Mucosa of rectum (tissue), 2 donors: ENCODE data around the gene KRT13.

Experiments used
- H3K27ac ChIP-seq, 2 donors: one replicate each; pipeline ENCODE4 v1.7.0; 2013; ENCODE audit warnings: inconsistent platforms in 2 of 2, low read depth in 2 of 2, low read length in 2 of 2
- H3K27me3 ChIP-seq, 2 donors: one replicate each; pipeline ENCODE4 v1.7.0; 2013; ENCODE audit warnings: low read length in 2 of 2; ENCODE audit not compliant: control insufficient read depth in 2 of 2, insufficient read depth in 2 of 2
- H3K36me3 ChIP-seq, 2 donors: one replicate each; pipeline ENCODE4 v1.7.0; 2013; ENCODE audit warnings: low read length in 2 of 2; ENCODE audit not compliant: control insufficient read depth in 2 of 2, insufficient read depth in 2 of 2
- H3K4me1 ChIP-seq, 2 donors: one replicate each; pipeline ENCODE4 v1.7.0; 2013; ENCODE audit warnings: low read length in 2 of 2, mild to moderate bottlenecking in 1 of 2; ENCODE audit not compliant: control insufficient read depth in 2 of 2, insufficient read depth in 2 of 2
- H3K4me3 ChIP-seq, 2 donors: one replicate each; pipeline ENCODE4 v1.7.0; 2013; ENCODE audit warnings: low read length in 2 of 2
- H3K9ac ChIP-seq, 2 donors: one replicate each; pipeline ENCODE4 v1.7.0; 2013; ENCODE audit warnings: low read length in 2 of 2, low read depth in 1 of 2, mild to moderate bottlenecking in 1 of 2
- H3K9me3 ChIP-seq, 2 donors: one replicate each; pipeline ENCODE4 v1.7.0; 2013; ENCODE audit warnings: low read length in 2 of 2; ENCODE audit not compliant: control insufficient read depth in 2 of 2
- donor health status: healthy.
- donor health status: Normal muscosa, but diverticular disease.

The KRT13 gene

DNA sequence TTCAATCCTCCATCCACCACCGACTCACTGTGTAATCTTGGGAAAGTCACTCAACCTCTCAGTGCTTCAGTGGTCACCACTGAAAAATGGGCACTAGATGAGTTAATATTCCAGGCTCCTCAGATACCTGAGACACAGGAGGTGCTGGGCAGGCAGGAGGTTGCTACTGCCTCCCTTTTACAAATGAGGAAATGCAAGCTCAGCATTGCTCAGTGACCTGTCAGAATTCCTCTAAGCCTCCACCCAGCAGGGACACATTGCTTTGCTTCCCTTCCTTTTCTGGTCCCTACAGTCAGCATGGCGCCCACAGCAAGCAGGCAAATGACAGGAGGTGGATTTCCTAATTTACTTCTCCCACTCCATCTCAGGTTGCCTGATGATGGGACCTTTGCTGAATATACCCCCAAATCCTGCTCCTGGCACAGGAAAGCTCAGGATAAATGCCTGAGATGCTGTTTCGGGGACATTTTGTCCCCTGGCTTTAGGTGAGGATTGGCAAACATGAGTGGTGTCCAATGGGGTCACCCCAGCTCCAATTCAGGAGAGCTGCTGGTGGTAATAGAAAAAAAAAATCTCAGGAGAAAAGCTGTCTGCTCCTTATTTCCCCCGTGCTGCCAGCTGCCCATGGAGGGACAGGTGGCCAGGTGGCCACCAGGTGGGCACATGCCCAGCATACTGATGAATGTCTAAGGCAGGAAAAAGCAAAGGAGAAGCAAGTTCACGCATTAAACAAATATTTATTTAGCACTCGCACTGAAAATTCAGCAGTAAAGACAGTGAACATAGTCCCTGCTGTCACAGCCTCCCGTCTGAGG lies 5.0 kb upstream of the KRT13 start:
- peak overlapping the region in 1 of 2 donors; percentile 61 for H3K9ac ChIP-seq
- H3K36me3 ChIP-seq = no peaks in the 10 kb centered on the region
- H3K9me3 ChIP-seq = no peaks in the 10 kb centered on the region
- H3K27ac ChIP-seq = peak overlapping the region in 1 of 2 donors; percentile 56
- H3K4me1 ChIP-seq = peaks cover 15 to 21% of the 10 kb centered on the region in 2 donors
- no peak overlapping the region for H3K4me3 ChIP-seq
- no peaks in the 10 kb centered on the region for H3K27me3 ChIP-seq

DNA sequence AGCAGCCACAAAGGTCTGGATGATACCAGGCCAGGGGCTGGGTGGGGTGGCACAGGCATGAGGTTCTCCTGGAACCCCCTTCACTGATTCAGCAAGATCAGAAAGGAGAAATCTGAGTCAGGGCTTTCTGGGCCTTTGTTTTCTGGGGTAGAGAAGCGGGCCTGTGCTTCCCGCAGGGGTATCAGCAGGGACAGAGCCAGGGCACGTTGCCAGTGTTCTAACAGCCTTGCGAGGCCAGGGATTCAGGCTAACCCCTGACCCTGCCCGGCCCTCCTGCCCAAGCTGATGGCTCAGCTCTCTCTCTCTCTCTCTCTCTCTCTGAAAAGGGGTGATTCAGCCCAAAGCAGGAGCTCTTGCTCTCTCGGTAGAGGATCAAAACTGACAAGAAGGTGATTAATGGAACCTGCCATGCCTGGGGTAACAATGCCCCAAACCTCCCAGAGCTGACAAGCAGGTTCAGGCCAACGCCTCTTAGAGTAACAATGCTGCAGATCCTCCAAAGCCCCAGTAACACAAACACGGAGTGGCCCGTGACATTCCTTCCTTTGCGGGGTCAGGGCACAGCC lies 2.0 kb upstream of the KRT13 start:
- Histone ChIP-seq H3K27ac (no peak overlapping the region), H3K27me3 (peaks cover 0 to 2% of the 10 kb centered on the region in 2 donors), H3K9ac (no peak overlapping the region), H3K4me1 (peaks cover 15 to 21% of the 10 kb centered on the region in 2 donors), H3K36me3 (no peaks in the 10 kb centered on the region), H3K4me3 (no peak overlapping the region), H3K9me3 (no peaks in the 10 kb centered on the region)

GRCh38 chr17:41505809-41506767 lies 676 bp upstream of the KRT13 start:
- Histone ChIP-seq H3K9ac (no peak overlapping the region), H3K27me3 (peaks cover 0 to 2% of the 10 kb centered on the region in 2 donors), H3K27ac (no peak overlapping the region), H3K4me1 (peaks cover 8 to 14% of the 10 kb centered on the region in 2 donors), H3K4me3 (no peak overlapping the region), H3K36me3 (no peaks in the 10 kb centered on the region), H3K9me3 (no peaks in the 10 kb centered on the region)

DNA sequence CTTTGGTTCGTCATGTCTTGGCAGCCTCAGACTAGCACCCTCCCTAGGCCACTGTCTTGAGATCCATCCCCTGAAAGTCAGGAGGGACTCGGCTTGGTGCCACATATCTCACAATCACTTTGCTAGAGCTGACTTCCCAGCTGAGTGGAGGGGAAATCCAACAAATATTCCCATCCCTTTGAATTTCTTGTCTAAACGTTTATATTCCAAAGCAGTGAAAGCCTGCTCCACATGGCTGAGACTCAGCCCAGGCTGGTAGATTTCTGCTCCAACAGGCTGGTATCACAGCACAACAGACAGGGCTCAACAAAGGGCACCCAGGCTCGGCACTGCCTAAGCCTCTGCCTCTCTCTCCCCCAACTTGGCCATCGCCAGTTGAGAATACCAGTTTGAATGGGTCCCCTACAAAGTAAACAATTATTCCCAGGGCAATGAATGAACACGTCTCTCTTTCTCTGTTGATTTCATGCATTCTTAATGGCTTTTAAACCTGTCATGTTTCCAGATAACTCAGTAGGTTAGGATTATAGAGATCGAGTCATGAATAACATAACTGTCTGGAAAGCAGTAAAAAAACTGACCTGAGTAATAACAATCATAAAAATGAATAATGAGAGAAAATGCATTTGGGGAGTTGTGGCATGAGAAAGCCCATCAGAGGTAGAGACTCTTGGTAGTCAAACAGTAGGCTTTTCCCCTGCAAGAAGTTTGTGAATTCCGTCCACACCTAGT lies 1.0 kb downstream of the KRT13 start:
- H3K4me1 ChIP-seq = peaks cover 0 to 2% of the 10 kb centered on the region in 2 donors
- H3K27me3 ChIP-seq = peaks cover 0 to 2% of the 10 kb centered on the region in 2 donors
- H3K36me3 ChIP-seq = no peaks in the 10 kb centered on the region

DNA sequence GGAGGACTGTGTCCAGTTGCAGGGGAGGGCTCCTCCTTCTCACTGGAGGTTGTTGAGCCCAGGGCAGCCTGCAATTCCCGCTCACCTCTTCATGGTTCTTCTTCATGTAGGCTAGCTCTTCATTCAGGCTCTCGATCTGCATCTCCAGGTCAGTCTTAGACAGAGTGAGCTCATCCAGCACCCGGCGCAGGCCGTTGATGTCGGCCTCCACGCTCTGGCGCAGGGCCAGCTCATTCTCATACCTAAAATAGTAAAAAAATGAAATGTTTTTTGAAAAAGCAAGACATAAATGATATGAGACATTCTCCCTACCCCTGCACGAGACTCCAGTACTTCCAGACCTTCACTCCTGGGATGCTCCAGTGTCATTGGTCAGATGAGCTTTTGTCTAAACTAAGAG lies 2.2 kb downstream of the KRT13 start:
- H3K4me1 ChIP-seq = peaks cover 0 to 2% of the 10 kb centered on the region in 2 donors
- H3K27ac ChIP-seq = no peak overlapping the region
- H3K9me3 ChIP-seq = no peaks in the 10 kb centered on the region
- H3K36me3 ChIP-seq = no peaks in the 10 kb centered on the region
- H3K27me3 ChIP-seq = peaks cover 0 to 2% of the 10 kb centered on the region in 2 donors
- H3K9ac ChIP-seq = no peak overlapping the region
- no peak overlapping the region for H3K4me3 ChIP-seq

More for the DNA sequence above, 1.0 kb downstream of the KRT13 start:
- Histone ChIP-seq H3K27ac (no peak overlapping the region), H3K9me3 (no peaks in the 10 kb centered on the region), H3K9ac (no peak overlapping the region), H3K4me3 (no peak overlapping the region)

DNA sequence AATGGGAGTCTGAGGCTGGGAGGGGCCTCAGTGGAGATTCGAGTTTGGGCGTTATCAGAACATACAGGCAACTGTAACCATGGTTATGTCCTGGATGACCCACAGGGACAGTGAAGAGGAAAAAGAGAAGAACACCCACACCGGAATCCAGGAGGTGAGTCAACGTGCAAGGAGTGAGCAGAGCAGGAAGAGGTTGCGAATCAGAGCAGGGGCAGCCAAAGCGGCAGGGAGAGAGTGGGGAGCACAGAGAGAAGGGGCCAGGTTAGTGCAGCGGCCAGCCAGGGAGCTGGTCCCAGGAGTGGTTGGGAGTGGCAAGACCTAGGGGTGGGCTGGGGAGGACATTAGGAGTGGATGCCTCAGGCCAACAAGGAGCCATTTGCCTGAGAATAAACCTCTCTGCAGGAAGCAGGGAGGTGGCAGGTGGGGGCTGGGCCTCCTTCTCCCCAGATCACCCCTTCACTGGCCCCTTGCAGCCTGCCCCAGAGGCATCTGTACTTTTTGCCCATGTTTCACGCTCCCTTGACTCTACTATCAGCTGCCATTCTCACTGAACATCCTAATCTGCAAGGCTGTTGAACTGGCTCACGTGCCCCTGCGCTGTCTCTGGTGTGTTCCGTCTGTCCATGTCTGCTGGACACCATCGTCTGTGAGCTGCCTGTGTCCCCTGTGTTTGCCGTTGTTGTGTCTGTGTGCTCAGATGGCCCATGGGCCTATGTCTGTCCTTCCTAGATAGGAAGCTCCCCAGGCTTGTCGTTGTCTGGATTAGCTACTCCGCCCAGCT lies 5.1 kb downstream of the KRT13 start:
- peaks cover 0 to 2% of the 10 kb centered on the region in 2 donors for H3K27me3 ChIP-seq
- no peaks in the 10 kb centered on the region for H3K9me3 ChIP-seq
- H3K27ac ChIP-seq = no peak overlapping the region
- H3K36me3 ChIP-seq = no peaks in the 10 kb centered on the region
- no peak overlapping the region for H3K9ac ChIP-seq
- H3K4me1 ChIP-seq = peaks cover 6 to 7% of the 10 kb centered on the region in 2 donors
- no peak overlapping the region for H3K4me3 ChIP-seq

DNA sequence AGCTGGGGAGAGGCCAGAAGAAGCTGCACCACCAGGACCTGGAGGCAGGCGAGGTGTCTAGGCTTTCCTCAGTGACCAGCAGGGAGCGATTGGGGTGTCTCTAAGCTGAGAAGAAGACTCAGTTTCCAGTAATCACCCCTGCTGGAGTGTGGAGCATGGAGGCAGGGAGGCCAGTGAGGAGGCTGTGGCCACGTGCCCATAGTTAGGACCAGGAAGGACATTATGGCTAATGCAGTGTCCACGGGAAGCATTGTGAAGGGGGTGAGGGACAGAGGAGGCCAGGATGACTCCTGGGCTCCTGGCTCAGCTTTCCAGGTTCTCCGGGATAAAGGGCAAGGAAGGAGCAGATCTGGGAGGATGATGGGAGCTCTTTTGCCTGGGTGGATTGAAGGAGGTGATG lies 5.7 kb downstream of the KRT13 start:
- H3K4me1 ChIP-seq = peaks cover 6 to 7% of the 10 kb centered on the region in 2 donors
- no peak overlapping the region for H3K4me3 ChIP-seq
- no peaks in the 10 kb centered on the region for H3K36me3 ChIP-seq
- no peaks in the 10 kb centered on the region for H3K9me3 ChIP-seq
- H3K27me3 ChIP-seq = peaks cover 0 to 2% of the 10 kb centered on the region in 2 donors
- H3K9ac ChIP-seq = no peak overlapping the region
- no peak overlapping the region for H3K27ac ChIP-seq

- H3K27me3 ChIP-seq = no peaks in the 10 kb centered on the region
- H3K27ac ChIP-seq = peak overlapping the region in 1 of 2 donors; percentile 78
- no peak overlapping the region for H3K4me3 ChIP-seq
Measured at GRCh38 chr17:41498276-41498675, 7.1 kb downstream of the KRT13 start.

More at GRCh38 chr17:41498276-41498675, 7.1 kb downstream of the KRT13 start:
- Histone ChIP-seq H3K36me3 (no peaks in the 10 kb centered on the region), H3K4me1 (peaks cover 6 to 7% of the 10 kb centered on the region in 2 donors), H3K9ac (peak overlapping the region in 1 of 2 donors; percentile 2), H3K9me3 (no peaks in the 10 kb centered on the region)
